DOHH2 (cell line): ENCODE data around the gene PEPD.

Source experiments
- EZH2phosphoT487 ChIP-seq: fragments of 200-600 bp; sonication (generic); IDR thresholded peaks from 2 replicates; pipeline ENCODE4 v1.6.1; 2017; ENCODE audit warnings: borderline replicate concordance, mild to moderate bottlenecking, antibody characterized with exemption, low read length, moderate library complexity, mixed read lengths
- TF ChIP-seq, protein P1 (sequence below): fragments of 200-600 bp; sonication (generic); IDR thresholded peaks from one replicate; pipeline ENCODE4 v1.5.1; 2014; ENCODE audit warnings: antibody characterized with exemption, mild to moderate bottlenecking, low read depth, low read length; ENCODE audit not compliant: poor library complexity, severe bottlenecking

GRCh38 chr19:33414667-33415605 is 106.7 kb downstream of the PEPD start:
- TF ChIP-seq, protein P1, sequence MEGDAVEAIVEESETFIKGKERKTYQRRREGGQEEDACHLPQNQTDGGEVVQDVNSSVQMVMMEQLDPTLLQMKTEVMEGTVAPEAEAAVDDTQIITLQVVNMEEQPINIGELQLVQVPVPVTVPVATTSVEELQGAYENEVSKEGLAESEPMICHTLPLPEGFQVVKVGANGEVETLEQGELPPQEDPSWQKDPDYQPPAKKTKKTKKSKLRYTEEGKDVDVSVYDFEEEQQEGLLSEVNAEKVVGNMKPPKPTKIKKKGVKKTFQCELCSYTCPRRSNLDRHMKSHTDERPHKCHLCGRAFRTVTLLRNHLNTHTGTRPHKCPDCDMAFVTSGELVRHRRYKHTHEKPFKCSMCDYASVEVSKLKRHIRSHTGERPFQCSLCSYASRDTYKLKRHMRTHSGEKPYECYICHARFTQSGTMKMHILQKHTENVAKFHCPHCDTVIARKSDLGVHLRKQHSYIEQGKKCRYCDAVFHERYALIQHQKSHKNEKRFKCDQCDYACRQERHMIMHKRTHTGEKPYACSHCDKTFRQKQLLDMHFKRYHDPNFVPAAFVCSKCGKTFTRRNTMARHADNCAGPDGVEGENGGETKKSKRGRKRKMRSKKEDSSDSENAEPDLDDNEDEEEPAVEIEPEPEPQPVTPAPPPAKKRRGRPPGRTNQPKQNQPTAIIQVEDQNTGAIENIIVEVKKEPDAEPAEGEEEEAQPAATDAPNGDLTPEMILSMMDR = no peak
- TF ChIP-seq EZH2phosphoT487 = no peak
